Large intestine (tissue), 3 donors: ENCODE measurements around the gene FAM135A. TPM values are rescaled to one million over a fixed set of nuclear protein-coding genes. Genes with fewer than 3 reads are reported as not detected.
A peak's percentile ranks its signal among the peaks of the same experiment; 100 is the strongest.

Experiments
- DNase-seq, 2 donors: peaks; one replicate each; pipeline versions ENCODE4 v3.0.0 to v3.0.0-alpha.2; 2013
- H3K27ac ChIP-seq: one replicate; pipeline ENCODE4 v1.5.1; 2013; ENCODE audit warnings: low read length
- H3K27me3 ChIP-seq: 2 replicates; pipeline ENCODE4 v1.6.1; 2013; ENCODE audit warnings: low read length; ENCODE audit not compliant: control insufficient read depth, insufficient read depth
- H3K36me3 ChIP-seq: 2 replicates; pipeline ENCODE4 v1.6.1; 2013; ENCODE audit warnings: low read length; ENCODE audit not compliant: control insufficient read depth, insufficient read depth
- H3K4me1 ChIP-seq: one replicate; pipeline ENCODE4 v1.6.1; 2013; ENCODE audit warnings: low read length; ENCODE audit not compliant: control insufficient read depth, insufficient read depth
- H3K4me3 ChIP-seq: one replicate; pipeline ENCODE4 v1.5.1; 2013; ENCODE audit warnings: low read length
- H3K9me3 ChIP-seq: one replicate; pipeline ENCODE4 v1.6.1; 2013; ENCODE audit warnings: mild to moderate bottlenecking, low read depth, low read length, moderate library complexity; ENCODE audit not compliant: control insufficient read depth
- WGBS: methylation state at CpG from one replicate; pipeline ENCODE4 v1.1.5; 2013; ENCODE audit warnings: low lambda C conversion rate; ENCODE audit not compliant: insufficient coverage; 5-methylcytosine and 5-hydroxymethylcytosine counted together
- polyA plus RNA-seq: library from polyadenylated mRNA; unstranded; fragments of 120-200 nt; gene quantifications from one replicate; pipeline ENCODE4 v1.2.1, GENCODE V29; 2013

Gene FAM135A
- polyA plus RNA-seq, 1 donor = 97.2 TPM

- Histone ChIP-seq H3K4me3 (no peak overlapping the region), H3K36me3 (peaks cover 40% of the 10 kb centered on the region), H3K9me3 (peaks cover 10% of the 10 kb centered on the region), H3K4me1 (peaks cover 23% of the 10 kb centered on the region), H3K27ac (no peak overlapping the region), H3K27me3 (no peaks in the 10 kb centered on the region)
- no peak for DNase-seq
- no CpG with 5 or more reads among the region's 1 CpG for WGBS
These were observed 90.6 kb downstream of the FAM135A start for GRCh38 chr6:70503813-70504465.

GRCh38 chr6:70506321-70506720 is 93.0 kb downstream of the FAM135A start:
- Histone ChIP-seq H3K9me3 (peaks cover 10% of the 10 kb centered on the region), H3K4me1 (peaks cover 27% of the 10 kb centered on the region), H3K36me3 (peaks cover 26% of the 10 kb centered on the region), H3K27me3 (no peaks in the 10 kb centered on the region), H3K27ac (peak overlapping the region; percentile 62), H3K4me3 (no peak overlapping the region)
- DNase-seq = peak in 1 of 2 donors; percentile 19
- no CpG with 5 or more reads among the region's 2 CpGs for WGBS

GRCh38 chr6:70507161-70507560 is 93.9 kb downstream of the FAM135A start:
- Histone ChIP-seq H3K4me3 (no peak overlapping the region), H3K27me3 (no peaks in the 10 kb centered on the region), H3K9me3 (peaks cover 10% of the 10 kb centered on the region), H3K27ac (peak overlapping the region; percentile 62), H3K4me1 (peaks cover 27% of the 10 kb centered on the region), H3K36me3 (peaks cover 22% of the 10 kb centered on the region)
- WGBS = 30% methylated on average over 1 of the region's 1 CpG
- peak; percentile 78 to 92 for DNase-seq

GRCh38 chr6:70508953-70509352 is 95.6 kb downstream of the FAM135A start:
- peaks cover 9% of the 10 kb centered on the region for H3K9me3 ChIP-seq
- no peak overlapping the region for H3K27ac ChIP-seq
- H3K27me3 ChIP-seq = no peaks in the 10 kb centered on the region
- no CpG with 5 or more reads among the region's 1 CpG for WGBS
- no peak overlapping the region for H3K4me3 ChIP-seq
- DNase-seq = no peak
- peaks cover 13% of the 10 kb centered on the region for H3K36me3 ChIP-seq
- peaks cover 27% of the 10 kb centered on the region for H3K4me1 ChIP-seq

GRCh38 chr6:70510600-70510999 is 97.3 kb downstream of the FAM135A start:
- DNase-seq = no peak
- peaks cover 14% of the 10 kb centered on the region for H3K36me3 ChIP-seq

GRCh38 chr6:70518723-70519122 is 105.4 kb downstream of the FAM135A start:
- Histone ChIP-seq H3K27me3 (no peaks in the 10 kb centered on the region), H3K4me1 (no peaks in the 10 kb centered on the region), H3K9me3 (no peaks in the 10 kb centered on the region), H3K36me3 (peaks cover 9% of the 10 kb centered on the region), H3K4me3 (no peak overlapping the region), H3K27ac (no peak overlapping the region)
- DNase-seq = no peak
- WGBS = 100% methylated on average over 1 of the region's 3 CpGs

More at GRCh38 chr6:70510600-70510999, 97.3 kb downstream of the FAM135A start:
- H3K4me1 ChIP-seq = peaks cover 27% of the 10 kb centered on the region
- H3K9me3 ChIP-seq = no peaks in the 10 kb centered on the region
- H3K27ac ChIP-seq = no peak overlapping the region
- no peak overlapping the region for H3K4me3 ChIP-seq
- no peaks in the 10 kb centered on the region for H3K27me3 ChIP-seq

- no peak overlapping the region for H3K4me3 ChIP-seq
- H3K27me3 ChIP-seq = no peaks in the 10 kb centered on the region
- no peaks in the 10 kb centered on the region for H3K4me1 ChIP-seq
- DNase-seq = no peak
- H3K9me3 ChIP-seq = no peaks in the 10 kb centered on the region
- peaks cover 9% of the 10 kb centered on the region for H3K36me3 ChIP-seq
- no peak overlapping the region for H3K27ac ChIP-seq
These were observed 107.3 kb downstream of the FAM135A start for GRCh38 chr6:70520575-70520974.

GRCh38 chr6:70524721-70525286 is 111.5 kb downstream of the FAM135A start:
- H3K27me3 ChIP-seq = no peaks in the 10 kb centered on the region
- no peak overlapping the region for H3K4me3 ChIP-seq
- peaks cover 16% of the 10 kb centered on the region for H3K36me3 ChIP-seq
- WGBS = no CpG with 5 or more reads among the region's 4 CpGs
- no peak for DNase-seq
- no peaks in the 10 kb centered on the region for H3K9me3 ChIP-seq
- H3K27ac ChIP-seq = no peak overlapping the region
- H3K4me1 ChIP-seq = no peaks in the 10 kb centered on the region

- WGBS = 84% methylated on average over 4 of the region's 5 CpGs
- H3K36me3 ChIP-seq = peaks cover 24% of the 10 kb centered on the region
- DNase-seq = no peak
- no peaks in the 10 kb centered on the region for H3K4me1 ChIP-seq
- H3K4me3 ChIP-seq = no peak overlapping the region
- no peak overlapping the region for H3K27ac ChIP-seq
- no peaks in the 10 kb centered on the region for H3K27me3 ChIP-seq
- no peaks in the 10 kb centered on the region for H3K9me3 ChIP-seq
These were observed 113.9 kb downstream of the FAM135A start for GRCh38 chr6:70527071-70527737.

GRCh38 chr6:70530023-70530422 is 116.7 kb downstream of the FAM135A start:
- WGBS = 100% methylated on average over 1 of the region's 2 CpGs
- no peaks in the 10 kb centered on the region for H3K27me3 ChIP-seq
- H3K9me3 ChIP-seq = no peaks in the 10 kb centered on the region
- no peaks in the 10 kb centered on the region for H3K4me1 ChIP-seq
- no peak overlapping the region for H3K27ac ChIP-seq
- no peak overlapping the region for H3K4me3 ChIP-seq
- DNase-seq = no peak
- peaks cover 25% of the 10 kb centered on the region for H3K36me3 ChIP-seq
